ENCODE results near the gene SMC2.

- TF ChIP-seq POLR2A (IDR thresholded peaks at IDR 0.05; ENCODE audit: low read depth, low read length) (no peak), EZH2 (IDR thresholded peaks at IDR 0.05; ENCODE audit: borderline replicate concordance, low read depth, low read length, severe bottlenecking) (no peak), FOS (IDR thresholded peaks at IDR 0.05; ENCODE audit: borderline replicate concordance, insufficient read depth, low read length) (no peak), POLR2AphosphoS5 (IDR thresholded peaks at IDR 0.05; ENCODE audit: insufficient read depth, low read depth, low read length) (no peak), MYC (IDR thresholded peaks at IDR 0.05; ENCODE audit: low read depth, low read length) (no peak), JUN (IDR thresholded peaks at IDR 0.05; ENCODE audit: borderline replicate concordance, insufficient read depth, insufficient read length, low read depth) (no peak)
- TF ChIP-seq, protein P1, sequence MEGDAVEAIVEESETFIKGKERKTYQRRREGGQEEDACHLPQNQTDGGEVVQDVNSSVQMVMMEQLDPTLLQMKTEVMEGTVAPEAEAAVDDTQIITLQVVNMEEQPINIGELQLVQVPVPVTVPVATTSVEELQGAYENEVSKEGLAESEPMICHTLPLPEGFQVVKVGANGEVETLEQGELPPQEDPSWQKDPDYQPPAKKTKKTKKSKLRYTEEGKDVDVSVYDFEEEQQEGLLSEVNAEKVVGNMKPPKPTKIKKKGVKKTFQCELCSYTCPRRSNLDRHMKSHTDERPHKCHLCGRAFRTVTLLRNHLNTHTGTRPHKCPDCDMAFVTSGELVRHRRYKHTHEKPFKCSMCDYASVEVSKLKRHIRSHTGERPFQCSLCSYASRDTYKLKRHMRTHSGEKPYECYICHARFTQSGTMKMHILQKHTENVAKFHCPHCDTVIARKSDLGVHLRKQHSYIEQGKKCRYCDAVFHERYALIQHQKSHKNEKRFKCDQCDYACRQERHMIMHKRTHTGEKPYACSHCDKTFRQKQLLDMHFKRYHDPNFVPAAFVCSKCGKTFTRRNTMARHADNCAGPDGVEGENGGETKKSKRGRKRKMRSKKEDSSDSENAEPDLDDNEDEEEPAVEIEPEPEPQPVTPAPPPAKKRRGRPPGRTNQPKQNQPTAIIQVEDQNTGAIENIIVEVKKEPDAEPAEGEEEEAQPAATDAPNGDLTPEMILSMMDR (IDR thresholded peaks at IDR 0.05; ENCODE audit: extremely low read depth in 1 of 2, insufficient read depth in 1 of 2, low read depth in 1 of 2, low read length in 2 of 2) = no peak
These were observed 25.6 kb upstream of the SMC2 start for GRCh38 chr9:104068546-104068945.

Data from endothelial cell of umbilical vein (primary cell).